ENCODE results near the gene TAF7.
"Not testable (repeated sequence)": the region's sequence is repeated elsewhere in the genome, so short reads cannot be mapped to it uniquely, and the experiment has no call there.

TAF7 gene

DNA sequence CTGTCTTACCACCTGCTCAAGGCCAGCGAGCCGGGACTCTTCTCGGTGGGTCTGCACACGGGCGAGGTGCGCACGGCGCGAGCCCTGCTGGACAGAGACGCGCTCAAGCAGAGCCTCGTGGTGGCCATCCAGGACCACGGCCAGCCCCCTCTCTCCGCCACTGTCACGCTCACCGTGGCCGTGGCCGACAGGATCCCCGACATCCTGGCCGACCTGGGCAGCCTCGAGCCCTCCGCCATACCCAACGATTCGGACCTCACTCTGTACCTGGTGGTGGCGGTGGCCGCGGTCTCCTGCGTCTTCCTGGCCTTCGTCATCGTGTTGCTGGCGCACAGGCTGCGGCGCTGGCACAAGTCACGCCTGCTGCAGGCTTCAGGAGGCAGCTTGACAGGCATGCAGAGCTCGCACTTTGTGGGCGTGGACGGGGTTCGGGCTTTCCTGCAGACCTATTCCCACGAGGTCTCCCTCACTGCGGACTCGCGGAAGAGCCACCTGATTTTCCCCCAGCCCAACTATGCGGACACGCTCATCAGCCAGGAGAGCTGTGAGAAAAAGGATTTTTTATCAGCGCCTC, 20.3 kb upstream of the TAF7 start:
- DNase-seq (ENCODE audit: low read depth in 1 of 2, low spot score in 1 of 2): not testable (repeated sequence)

DNA sequence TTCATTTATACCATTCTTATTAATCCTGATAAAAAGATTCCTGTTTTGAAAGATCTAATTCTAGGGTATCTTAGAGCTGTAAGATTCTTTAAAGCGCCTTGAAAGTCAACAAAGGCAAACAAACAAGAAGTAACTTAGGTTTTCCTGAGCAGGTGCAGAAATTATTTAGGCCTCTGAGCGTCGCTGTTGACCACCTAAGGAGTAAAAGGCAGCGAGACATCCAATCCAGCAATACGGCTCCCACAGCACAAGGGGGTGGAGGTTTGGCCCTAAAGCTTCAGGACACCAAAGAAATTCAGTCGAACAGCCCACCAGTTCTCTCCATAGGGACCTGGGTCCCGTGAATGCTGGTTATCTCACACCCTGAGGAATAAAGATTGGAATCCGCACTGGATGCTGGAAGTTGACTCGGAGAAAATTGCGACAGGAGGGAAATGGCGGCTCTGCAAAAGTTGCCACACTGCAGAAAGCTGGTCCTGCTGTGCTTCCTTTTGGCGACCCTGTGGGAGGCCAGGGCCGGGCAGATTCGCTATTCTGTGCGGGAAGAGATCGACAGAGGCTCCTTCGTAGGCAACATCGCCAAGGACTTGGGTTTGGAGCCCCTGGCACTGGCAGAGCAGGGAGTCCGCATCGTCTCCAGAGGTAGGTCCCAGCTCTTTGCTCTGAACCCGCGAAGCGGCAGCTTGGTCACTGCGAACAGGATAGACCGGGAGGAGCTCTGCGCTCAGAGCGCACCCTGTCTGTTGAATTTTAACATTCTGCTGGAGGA, 18.1 kb upstream of the TAF7 start, which contains the start of gene PCDHGA2:
PCDHGA2 (plus strand) TSS at position 223 of the 769 bp plus-strand sequence.
- no peak for DNase-seq (ENCODE audit: low read depth in 1 of 2, low spot score in 1 of 2)

DNA sequence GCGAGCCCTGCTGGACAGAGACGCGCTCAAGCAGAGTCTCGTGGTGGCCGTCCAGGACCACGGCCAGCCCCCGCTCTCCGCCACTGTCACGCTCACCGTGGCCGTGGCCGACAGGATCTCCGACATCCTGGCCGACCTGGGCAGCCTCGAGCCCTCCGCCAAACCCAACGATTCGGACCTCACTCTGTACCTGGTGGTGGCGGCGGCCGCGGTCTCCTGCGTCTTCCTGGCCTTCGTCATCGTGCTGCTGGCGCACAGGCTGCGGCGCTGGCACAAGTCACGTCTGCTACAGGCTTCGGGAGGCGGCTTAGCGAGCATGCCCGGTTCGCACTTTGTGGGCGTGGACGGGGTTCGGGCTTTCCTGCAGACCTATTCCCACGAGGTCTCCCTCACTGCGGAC, 12.0 kb upstream of the TAF7 start:
- DNase-seq (ENCODE audit: low read depth in 1 of 2, low spot score in 1 of 2): not testable (repeated sequence)

DNA sequence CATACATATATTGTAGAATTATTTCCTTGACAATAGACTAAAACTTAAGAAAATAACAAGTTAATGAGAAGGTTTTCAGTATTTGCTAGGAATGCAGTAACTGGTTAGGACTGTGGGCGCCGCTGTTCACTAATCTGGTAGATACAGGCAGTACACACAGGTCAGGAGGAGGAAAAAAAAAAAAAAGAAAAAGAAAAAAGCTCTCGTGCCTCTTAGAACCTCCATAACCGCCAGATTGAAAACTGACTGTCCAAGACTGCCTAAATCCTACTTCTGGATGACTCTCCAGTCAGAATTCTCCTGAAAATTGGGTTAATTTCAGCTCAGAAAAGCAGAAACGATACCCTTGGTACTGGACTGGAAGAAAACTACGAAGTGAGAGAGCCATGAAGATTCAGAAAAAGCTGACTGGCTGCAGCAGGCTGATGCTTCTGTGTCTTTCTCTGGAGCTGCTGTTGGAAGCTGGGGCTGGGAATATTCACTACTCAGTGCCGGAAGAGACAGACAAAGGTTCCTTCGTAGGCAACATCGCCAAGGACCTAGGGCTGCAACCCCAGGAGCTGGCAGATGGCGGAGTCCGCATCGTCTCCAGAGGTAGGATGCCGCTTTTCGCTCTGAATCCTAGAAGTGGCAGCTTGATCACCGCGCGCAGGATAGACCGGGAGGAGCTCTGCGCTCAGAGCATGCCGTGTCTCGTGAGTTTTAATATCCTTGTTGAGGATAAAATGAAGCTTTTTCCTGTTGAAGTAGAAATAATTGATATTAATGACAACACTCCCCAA, 9.9 kb upstream of the TAF7 start, which contains the start of gene PCDHGA1:
PCDHGA1 (plus strand) TSS at position 216 of the 782 bp plus-strand sequence.
- no peak for DNase-seq (ENCODE audit: low read depth in 1 of 2, low spot score in 1 of 2)

DNA sequence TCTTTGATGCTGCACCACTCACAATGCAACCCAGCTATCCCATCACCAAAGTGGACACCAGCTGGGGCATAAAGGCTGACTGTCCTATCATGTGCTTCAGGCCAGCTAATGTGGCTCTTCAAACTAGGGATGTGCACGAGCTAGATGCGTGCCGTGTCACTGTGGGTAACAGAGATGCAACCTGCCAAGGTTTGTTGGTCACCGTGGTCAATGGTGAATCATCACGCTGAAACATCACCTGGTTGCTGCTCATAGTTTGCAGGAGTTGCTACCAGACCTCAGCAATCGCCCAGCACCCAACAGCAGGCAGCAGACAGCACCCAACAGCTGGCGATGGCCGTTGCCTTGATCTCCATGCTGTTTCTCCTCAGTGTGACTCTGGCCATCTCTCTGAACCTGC, 7.6 kb upstream of the TAF7 start:
- no peak for DNase-seq (ENCODE audit: low read depth in 1 of 2, low spot score in 1 of 2)

DNA sequence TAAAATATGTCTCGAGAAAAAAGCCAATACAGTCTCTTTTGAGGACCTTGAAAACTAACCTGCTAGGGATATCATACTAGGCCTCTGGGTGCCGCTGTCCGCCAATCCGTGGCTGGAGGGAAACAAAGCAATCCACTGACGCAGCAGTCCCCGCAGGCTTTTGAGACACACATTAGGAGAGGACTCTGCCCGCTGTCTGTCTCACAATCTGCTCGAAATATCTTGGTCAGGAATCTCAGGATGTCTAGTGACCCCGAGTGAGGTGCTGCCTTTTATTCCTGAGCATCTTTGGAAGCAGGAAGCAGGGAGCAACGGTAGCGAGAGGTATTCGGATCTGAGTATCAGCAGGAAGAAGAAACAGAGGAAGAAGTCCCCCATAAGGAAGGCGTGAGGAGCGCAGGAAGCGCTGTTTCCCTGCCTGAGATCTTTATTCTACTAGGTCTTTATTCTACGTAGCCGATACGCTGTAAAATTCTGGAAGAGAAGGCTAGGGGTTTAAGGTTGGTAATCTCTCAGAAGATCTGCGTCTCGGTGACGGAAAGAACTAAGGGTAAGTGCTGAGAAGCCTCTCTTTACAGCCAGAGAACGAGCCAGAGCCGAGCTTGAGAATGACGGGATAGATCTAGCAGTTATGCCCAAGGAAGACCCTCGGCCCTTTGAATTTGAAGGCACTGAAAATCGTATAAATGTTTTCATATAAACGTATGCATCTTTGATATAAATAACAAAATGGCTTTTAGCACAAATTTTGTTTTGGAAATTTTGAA, 5.7 kb upstream of the TAF7 start:
- peak; percentile 33 to 45 for DNase-seq (ENCODE audit: low read depth in 1 of 2, low spot score in 1 of 2)

DNA sequence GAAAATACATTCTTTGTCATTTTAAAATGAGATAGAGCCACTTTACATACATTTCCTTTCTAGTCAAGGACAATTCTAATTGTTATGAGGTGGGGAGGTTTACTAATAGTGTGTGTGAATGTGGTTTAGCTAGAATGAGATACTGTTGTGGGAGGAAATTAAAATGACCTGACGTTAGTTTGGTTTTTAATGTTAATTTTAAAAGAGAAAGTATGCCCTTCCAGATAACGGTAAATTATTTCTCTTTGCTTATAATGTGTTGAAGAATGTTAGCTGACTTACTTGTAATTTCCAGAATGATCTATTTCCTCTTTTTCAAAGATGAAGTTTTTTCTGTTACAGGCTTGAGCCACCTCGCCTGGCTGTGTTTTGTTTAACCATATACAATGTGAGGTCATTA, 1.7 kb upstream of the TAF7 start:
- DNase-seq (ENCODE audit: low read depth in 1 of 2, low spot score in 1 of 2): no peak

DNA sequence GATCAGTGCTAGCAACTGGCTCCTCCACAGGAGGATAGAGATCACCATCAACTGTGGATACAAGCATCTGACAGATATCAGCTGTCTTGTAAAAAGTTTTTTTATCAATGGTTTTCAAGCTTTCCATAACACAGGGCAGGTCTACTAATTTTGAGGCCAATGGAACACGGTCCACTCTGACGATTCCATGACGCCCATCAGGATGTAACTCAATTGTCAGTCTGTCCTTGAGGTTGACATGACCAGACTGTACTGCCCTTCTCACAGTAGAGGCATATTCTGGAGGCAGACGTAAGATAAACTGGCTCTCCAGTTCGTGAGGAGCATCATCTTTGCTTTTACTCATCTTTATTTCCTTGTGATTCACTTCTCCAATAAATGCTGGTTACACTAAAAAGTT, 885 bp downstream of the TAF7 start:
- no peak for DNase-seq (ENCODE audit: low read depth in 1 of 2, low spot score in 1 of 2)

DNA sequence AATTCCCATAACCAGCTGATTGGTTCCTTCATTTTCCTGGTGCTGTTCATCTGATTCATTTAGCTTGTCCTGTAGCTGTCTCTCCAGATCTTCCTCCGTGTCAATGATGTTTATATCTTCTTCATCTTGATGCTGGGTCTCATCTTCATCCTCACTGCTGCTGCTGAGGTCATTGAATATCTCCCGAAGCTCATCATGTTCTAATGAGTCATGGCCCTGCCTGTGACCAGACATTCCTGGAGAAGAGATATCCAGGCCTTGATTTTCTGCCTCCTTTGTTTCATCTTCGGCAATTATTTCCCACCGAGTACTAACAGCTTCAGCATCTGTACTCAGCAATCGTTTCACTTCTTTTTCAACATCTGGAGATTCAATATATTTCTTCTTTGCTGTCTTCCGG, 1.4 kb downstream of the TAF7 start:
- no peak for DNase-seq (ENCODE audit: low read depth in 1 of 2, low spot score in 1 of 2)

DNA sequence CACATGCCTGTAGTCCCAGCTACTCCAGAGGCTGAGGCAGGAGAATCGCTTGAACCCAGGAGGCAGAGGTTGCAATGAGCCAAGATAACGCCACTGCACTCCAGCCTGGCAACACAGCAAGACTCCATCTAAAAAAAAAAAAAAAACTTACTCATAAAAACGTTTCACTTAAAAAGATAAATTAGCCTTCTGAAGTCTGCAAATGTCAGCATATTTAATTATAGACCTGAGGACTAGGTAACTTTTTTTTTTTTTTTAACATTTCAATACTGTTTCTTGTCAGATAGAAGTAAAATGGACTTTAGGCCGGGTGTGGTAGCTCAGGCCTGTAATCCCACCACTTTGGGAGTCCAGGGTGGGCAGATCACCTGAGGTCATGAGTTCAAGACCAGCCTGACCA, 3.6 kb downstream of the TAF7 start:
- DNase-seq (ENCODE audit: low read depth in 1 of 2, low spot score in 1 of 2): not testable (repeated sequence)

DNA sequence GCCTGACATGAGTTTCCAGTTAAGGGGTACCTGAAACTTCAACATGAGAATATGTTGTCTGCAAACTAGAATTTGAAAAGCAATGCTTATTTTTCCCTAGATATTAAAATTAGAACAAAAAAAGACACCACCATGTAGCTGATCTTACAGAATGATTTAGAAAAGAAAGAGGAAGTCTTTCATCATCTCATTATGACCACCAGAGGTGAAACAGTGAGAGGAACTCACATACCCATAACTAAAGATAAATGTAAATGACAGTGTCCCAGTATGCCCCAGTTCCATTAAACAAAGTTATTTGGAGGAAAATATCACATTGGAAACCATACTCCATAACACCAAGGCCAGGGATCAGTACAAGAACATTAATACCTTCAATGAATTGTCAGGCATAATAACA, 6.9 kb downstream of the TAF7 start:
- DNase-seq (ENCODE audit: low read depth in 1 of 2, low spot score in 1 of 2): no peak

DNA sequence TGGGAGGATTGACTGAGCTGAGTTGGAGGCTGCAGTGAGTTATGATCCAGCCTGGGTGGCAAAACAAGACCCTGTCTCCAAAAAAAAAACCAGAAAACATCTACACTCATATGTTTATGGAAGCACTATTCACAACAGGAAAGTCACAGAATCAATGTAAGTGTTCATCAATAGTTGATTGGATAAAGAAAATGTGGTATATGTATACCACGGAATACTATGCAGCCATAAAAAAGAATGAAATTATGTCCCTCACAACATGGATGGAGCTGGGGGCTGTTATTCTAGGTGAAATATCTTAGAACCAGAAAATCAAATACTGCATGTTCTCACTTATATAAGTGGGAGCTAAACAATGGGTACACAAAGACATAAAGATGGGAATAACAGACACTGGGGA, 14.0 kb downstream of the TAF7 start:
- DNase-seq (ENCODE audit: low read depth in 1 of 2, low spot score in 1 of 2): no peak

DNA sequence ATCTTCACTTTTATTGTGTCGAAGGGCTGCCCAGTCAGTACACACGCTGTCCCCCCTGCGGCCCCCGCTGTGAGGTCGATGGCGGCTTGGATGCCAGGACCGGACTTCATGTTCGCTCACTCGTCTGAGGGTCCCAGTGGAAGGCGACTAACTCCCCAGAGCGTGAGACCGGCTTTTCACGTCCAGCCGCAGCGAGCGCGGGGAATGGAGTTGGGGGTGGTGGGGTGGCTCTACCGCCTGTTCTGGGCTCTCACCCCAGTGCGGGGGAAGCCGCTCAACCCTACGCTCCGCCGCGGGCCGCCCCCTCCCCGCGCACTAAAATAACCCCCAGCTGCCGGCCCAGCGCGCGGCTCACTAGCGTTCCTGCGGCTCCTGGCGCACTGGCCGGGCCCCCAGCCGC, 16.8 kb downstream of the TAF7 start, which contains the start of gene SLC25A2:
SLC25A2 (minus strand) TSS at position 294 of the 400 bp plus-strand sequence; CDS start at position 110, 184 bp downstream.
- DNase-seq (ENCODE audit: low read depth in 1 of 2, low spot score in 1 of 2): no peak

DNA sequence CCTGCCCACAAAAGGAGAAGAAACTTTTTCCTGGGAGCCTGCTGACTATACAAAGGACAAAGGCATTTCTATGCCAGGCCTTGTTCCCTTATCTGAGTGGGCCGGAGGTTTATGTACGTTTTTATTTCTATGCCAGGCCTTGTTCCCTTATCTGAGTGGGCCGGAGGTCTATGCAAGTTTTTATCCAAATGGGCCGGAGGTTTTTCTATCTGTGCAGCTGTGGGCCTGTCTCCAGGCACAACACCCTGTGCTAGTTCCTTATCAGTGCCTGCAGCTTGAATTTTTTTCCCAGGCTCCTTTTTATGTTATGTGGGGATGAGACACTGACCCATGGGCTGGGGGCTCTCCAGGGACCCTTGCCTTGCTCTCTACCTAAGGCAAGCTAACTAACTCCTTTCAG, 22.2 kb downstream of the TAF7 start:
- DNase-seq (ENCODE audit: low read depth in 1 of 2, low spot score in 1 of 2): no peak

DNA sequence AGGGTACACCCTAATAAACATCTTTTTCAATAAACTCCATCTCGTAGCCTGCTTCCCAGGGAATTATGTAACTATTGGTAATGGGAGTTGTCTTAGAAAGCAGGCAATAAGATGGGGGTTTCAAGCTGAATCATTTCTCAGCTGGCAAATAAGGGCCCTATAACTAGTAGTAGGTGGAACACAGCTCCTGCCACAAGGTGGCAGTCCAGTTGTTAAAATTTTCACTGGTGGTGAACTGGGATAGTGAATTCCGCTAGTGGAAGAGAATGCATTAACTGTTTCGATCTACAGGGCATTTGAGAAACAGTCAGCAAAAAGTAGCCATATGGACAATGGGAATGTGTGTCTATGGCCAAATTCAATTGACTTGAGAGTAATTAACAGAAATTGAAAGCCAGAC, 47.7 kb downstream of the TAF7 start:
- DNase-seq (ENCODE audit: low read depth in 1 of 2, low spot score in 1 of 2): no peak

DNA sequence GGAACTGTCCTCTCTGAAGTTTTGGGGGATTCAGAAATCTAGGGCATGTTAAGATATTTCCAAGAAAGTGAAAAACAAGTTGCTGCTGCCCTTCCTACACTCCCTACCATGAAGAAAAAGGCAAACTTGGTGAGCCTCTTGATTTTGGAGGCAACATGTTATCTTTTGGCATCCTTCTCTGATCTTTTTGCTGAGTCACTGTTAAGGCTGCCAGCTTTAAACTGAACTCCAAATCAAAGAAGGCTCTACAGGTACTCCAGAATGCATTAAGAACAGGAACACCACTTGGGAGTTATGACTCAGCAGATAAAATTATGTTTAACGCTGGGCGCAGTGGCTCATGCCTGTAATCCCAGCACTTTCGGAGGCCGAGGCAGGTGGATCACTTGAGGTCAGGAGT, 51.4 kb downstream of the TAF7 start:
- no peak for DNase-seq (ENCODE audit: low read depth in 1 of 2, low spot score in 1 of 2)

Measured in activated T-helper 1 cell treated with anti-CD3 and anti-CD28 coated beads, Interleukin-2, amount 50 U/mL, for 16 hours (primary cell).